DMS114 treated with DMSO at 0.1 percent for 48 hours (cell line): ENCODE data around the gene CHCHD6.

ENCODE experiments used
- DNase-seq: peaks from one replicate; lab custom pipeline; 2025; ENCODE audit not compliant: unreplicated experiment; lab: John Stamatoyannopoulos, UW

The CHCHD6 gene

GRCh38 chr3:126918355-126918821 is 214.3 kb downstream of the CHCHD6 start:
- no peak for DNase-seq

GRCh38 chr3:126921085-126921824 is 217.2 kb downstream of the CHCHD6 start:
- DNase-seq, result no peak

DNA sequence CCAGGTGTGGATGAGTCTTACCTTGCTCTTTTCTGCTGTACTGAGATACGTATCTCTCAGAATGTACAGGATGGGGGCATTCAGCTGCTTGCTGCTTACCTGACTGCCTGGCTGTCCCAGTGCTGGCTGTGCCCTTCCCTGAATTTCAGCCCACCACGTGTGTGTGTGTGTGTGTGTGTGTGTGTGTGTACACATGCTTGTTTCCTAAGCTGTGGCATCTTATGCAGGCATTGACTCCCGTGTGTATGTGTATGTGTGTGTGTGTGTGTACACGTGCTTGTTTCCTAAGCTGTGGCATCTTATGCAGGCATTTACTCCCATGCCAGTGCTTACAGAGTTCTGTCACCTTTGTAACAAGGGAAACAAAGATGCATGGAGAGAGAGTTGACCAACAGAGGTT is 218.4 kb downstream of the CHCHD6 start:
- DNase-seq, result no peak

DNA sequence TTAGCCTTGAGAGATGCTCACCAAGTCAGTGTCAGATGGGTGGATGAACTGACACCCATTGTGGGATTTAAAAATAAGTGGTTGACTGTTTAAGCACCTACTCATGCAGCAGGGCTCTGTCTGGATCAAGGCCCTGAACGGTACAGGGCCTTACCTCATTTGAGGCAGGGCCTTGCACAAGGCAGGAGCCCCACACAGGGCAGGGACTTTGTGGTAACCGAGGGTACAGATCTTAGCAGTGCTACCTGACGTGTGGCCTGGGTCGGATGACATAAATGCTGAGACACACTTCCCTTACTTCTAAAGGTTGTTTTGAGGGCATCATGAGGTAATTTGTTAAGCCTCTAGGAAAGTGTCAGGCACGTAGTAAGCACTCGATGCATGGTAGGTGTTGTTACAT is 219.4 kb downstream of the CHCHD6 start:
- DNase-seq, result no peak

DNA sequence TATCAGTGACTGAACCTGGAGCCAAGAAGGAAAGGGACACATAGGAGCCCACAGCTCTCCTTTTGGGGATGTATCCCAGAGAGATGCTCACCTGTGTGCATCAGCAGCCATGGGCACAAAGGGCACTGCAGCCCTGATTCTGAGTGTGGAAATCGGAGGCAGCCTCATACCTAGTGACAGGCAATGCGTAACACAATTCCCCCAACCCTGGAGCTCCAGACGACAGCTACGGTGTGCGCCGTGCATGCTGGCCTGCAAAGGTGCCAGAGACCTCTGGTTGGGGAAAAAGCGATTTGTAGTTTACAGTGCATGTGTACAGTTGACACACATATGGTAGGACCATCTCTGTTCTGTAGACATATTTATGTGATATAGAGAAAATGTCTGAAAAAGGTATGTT is 219.9 kb downstream of the CHCHD6 start:
- no peak for DNase-seq

- DNase-seq, result no peak
Measured at GRCh38 chr3:126924458-126924857, 220.4 kb downstream of the CHCHD6 start.

DNA sequence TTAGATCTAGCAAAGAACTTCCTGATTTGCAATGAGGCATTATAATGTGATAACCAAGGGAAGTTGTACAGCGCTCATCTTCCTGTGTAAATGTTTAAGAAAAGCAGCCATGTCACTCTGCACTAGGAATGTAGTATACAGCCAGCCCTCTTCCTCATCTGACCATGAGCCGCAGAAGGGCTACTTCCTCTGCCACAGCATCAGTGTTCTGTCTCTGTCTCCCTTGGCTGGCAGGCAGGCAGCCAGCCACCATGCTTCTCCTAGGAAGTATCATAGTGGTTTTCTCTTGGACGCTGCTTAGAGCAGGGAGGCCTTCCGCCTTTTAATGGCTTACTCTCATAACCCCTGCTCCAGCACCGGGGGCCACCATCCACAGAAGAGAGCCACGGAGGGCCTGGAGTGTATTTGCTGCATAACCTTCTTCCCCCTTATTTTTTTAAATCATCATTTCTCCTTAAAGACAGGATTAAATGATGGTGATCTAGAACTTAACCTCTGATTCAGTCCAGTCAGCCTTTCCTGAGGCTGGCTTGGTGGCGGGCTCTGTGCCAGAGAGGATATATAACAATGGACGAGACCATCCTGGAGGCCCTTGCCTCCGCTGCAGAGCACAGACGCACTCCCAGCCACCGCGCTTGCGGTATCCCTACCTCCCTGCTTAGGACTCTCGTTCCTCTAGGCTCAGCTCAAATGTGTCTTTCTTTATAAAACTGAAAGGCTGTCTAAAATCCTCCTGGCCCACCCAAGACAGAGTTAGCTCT is 221.6 kb downstream of the CHCHD6 start:
- no peak for DNase-seq

GRCh38 chr3:126926684-126927400 is 222.8 kb downstream of the CHCHD6 start:
- no peak for DNase-seq

GRCh38 chr3:126927401-126927750 is 223.3 kb downstream of the CHCHD6 start:
- no peak for DNase-seq

DNA sequence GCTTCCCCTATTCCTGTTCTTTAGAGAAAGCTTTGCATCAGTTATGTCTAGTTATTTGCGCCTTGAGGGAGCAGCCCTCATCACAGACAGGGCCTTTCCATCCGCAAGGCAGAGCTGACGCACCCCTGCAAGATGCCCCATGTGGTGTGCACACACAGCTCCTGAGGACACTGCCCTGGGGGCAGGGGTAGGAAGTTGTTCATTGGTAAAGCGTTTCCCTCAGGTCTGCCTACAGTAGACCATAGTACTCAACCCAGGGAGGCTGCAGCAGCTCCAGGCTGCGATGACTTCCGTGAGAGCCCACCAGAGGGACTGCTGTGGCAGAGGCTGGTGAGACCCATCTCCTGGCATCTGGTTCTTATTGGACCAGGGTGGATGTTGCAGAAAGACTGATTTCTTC is 223.8 kb downstream of the CHCHD6 start:
- DNase-seq, result no peak

DNA sequence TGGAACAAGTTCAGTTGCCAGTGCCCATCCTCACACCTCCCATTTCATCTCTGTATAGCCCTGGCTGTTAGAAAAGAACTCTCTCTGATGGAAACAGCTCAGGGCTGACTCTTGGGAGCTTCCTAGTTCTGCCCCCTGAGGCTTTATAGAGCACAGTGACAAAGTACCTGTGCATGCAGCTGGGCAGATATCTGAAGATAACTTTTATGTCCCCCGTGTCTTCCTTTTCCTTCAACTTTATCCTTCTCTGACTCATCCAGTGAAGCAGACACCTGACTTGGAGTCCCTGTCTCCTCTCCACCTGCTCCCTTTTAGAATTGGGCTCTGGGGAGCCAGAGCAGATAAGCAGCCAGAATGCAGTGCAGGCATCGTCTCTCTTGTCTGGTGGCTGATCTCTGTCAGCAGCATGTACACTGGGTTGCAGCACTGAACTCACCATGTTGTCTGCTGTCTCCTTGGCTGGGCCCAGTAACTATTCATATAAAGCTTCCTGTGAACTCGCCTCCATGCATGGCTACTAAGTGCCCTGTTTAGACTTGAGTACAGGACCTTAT is 225.0 kb downstream of the CHCHD6 start:
- no peak for DNase-seq

- no peak for DNase-seq
Measured at GRCh38 chr3:126930936-126931600, 227.0 kb downstream of the CHCHD6 start.

- no peak for DNase-seq
Measured at GRCh38 chr3:126931806-126932187, 227.8 kb downstream of the CHCHD6 start.

DNA sequence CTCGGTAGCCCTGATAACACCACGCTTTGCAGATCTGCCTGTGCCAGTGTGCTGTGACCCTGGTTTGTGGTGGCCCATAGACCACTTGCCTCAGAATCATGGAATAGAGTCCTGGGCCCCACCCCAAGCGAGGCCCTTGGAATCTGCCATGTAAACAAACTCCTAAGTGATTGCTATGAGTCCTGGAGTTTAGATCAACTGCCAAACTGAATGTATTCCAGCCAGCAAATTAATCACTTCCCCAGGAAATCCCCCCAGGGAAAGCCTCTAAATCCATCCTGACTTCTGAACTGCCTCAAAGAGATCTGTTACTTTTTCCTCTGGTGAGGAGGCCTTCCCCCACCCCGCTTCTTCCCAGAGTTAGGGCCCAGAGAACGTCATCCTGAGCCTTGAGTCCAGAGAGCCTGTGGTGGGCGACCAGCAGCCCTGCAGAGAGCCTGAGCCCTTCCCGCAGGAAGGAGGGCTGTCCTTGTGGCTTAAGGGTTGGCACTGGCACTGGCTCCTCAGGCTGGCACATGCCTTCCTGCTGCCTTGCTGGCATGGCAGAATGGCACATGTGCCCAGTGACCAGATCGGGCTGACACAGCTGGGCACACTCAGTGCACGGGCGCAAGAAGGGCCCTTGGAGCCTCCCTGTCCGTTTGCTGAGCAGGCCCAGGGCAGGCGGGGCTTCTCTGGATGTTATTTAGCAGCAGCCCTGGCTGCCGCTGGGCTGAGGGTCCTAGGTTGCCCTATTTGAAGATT is 228.3 kb downstream of the CHCHD6 start:
- no peak for DNase-seq

GRCh38 chr3:126934031-126934531 is 230.0 kb downstream of the CHCHD6 start:
- no peak for DNase-seq

- no peak for DNase-seq
Measured at GRCh38 chr3:126934991-126935390, 231.0 kb downstream of the CHCHD6 start.

GRCh38 chr3:126935756-126936509 is 231.9 kb downstream of the CHCHD6 start:
- DNase-seq, result no peak

GRCh38 chr3:126936853-126937425 is 232.9 kb downstream of the CHCHD6 start:
- DNase-seq, result no peak

GRCh38 chr3:126937533-126937932 is 233.5 kb downstream of the CHCHD6 start:
- no peak for DNase-seq
